Right ventricle myocardium superior (tissue), 1 donor: ENCODE results near the gene SNUPN. TPM values are rescaled to one million over a fixed set of nuclear protein-coding genes. Genes with fewer than 3 reads are reported as not detected.
A peak's percentile ranks its signal among the peaks of the same experiment; 100 is the strongest.
"Not testable (repeated sequence)": the region's sequence is repeated elsewhere in the genome, so short reads cannot be mapped to it uniquely, and the experiment has no call there.

ENCODE experiments used
- ATAC-seq: fragments of 200-7000 bp; cut with Tn5 transposase; one replicate; pipeline ENCODE4 v1.9.1; 2020; ENCODE audit warnings: mild to moderate bottlenecking; ENCODE audit not compliant: poor library complexity
- DNase-seq: peaks from one replicate; pipeline ENCODE4 v3.0.0-alpha.2; 2020
- intact Hi-C: fragments of 100-400 bp; cut with DNase I; formaldehyde crosslinking; loops from one replicate; pipeline ENCODE4 v1.11.2; 2022
- total RNA-seq: library from RNA; stranded (reverse); fragmentation: NEBNext Ultra II Directional; extraction: Animal tissue kit (Norgen Biotek cat#: 25700); gene quantifications from one replicate; pipeline ENCODE4 v1.2.1, GENCODE V29; 2021
- donor health status: DM: no; HTN: yes; CAD: no; lungs with severe emphysema.

The SNUPN gene
- total RNA-seq, 1 donor from 2014 or later: 16.9 TPM

DNA sequence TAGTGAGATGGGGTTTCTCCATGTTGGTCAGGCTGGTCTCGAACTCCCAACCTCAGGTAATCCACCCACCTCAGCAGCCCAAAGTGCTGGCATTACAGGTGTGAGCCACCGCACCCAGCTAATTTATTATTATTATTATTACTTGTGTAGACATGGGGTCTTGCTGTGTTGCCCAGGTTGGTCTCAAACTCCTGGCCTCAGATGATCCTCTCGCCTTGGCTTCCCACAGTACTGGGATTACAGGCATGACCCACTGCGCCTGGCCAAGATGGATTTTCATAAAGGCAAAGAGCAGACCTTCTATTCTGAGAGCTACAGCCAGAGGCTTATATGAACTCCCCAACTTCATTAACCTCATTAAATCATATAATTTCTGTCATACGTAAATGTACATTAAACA lies 63.6 kb downstream of the SNUPN start:
- ATAC-seq: no peak
- no peak for DNase-seq
- intact Hi-C loops: no loop called here

DNA sequence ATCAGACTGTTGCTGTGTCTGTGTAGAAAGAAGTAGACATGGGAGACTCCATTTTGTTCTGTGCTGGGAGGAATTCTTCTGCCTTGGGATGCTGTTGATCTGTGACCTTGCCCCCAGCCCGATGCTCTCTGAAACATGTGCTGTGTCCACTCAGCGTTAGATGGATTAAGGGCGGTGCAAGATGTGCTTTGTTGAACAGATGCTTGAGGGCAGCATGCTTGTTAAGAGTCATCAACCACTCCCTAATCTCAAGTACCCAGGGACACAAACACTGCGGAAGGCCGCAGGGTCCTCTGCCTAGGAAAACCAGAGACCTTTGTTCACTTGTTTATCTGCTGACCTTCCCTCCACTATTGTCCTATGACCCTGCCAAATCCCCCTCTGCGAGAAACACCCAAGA lies 66.2 kb downstream of the SNUPN start:
- DNase-seq, ATAC-seq, intact Hi-C loops: not testable (repeated sequence)

DNA sequence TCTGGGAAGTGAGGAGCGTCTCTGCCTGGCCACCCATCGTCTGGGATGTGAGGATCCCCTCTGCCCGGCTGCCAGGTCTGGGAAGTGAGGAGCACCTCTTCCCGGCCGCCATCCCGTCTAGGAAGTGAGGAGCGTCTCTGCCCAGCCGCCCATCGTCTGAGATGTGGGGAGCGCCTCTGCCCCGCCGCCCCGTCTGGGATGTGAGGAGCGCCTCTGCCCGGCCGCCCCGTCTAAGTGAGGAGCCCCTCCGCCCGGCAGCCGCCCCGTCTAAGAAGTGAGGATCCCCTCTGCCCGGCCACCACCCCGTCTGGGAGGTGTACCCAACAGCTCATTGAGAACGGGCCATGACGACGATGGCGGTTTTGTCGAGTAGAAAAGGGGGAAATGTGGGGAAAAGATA lies 66.6 kb downstream of the SNUPN start:
- intact Hi-C loops, DNase-seq, ATAC-seq: not testable (repeated sequence)

DNA sequence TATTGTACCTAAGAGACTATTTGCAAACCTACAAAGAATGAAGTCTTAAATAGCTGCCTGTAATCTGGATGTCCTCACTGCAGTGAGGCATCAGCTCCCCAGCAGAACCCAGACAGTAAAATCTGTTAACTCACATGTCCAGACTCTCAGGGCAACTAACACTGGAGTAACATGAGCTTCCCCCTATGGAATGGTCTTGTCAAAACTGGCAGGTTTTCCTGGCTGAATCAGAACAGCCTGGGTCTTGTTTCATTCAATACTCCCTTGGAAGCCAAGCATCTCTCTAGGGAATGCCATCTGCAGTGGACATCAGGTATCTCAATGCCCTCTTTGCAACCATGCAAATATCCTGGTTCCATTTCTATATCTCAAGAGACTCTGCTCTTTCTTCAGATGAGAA lies 70.8 kb downstream of the SNUPN start:
- ATAC-seq: peak; percentile 46
- DNase-seq: no peak
- intact Hi-C loops: no loop called here

DNA sequence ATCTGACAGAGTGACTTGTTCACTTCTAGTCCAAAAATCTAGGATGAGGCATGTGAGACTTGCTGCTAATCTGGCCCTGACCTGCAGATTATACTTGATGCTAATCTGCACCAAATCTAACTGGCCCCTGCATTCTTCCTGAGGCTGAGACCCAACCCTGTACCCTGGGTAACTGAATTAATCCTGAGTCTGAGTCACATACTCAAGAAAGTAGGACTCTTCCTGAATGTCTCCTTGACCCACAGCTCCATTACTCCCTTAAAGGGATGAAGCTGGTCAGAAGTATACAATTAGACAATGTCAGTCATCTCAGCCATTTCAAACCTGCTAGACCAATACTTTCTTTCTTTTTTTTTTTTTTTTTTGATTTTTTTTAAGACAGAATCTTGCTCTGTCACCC lies 71.9 kb downstream of the SNUPN start:
- DNase-seq: no peak
- intact Hi-C loops: no loop called here
- ATAC-seq: no peak

DNA sequence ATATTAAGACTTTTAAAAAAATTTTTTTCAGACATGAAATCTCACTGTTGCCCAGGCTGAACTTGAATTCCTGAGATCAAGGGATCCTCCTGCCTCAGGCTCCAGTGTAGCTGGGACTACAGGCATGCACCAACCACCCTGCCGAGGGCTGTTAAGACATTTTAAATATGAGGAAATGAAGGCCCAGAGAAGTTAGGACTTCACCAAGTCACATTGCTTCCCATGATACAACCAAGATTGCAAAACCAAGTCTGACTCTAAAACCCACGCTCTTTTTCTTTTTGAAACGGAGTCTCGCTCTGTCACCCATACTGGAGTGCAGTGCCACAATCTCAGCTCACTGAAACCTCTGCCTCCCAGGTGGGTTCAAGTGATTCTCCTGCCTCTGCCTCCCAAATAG lies 74.4 kb downstream of the SNUPN start:
- no peak for ATAC-seq
- intact Hi-C loops: no loop called here
- DNase-seq: no peak

Other genes with a start within 250 kb of the SNUPN start
- gene SIN3A, start 174.0 kb downstream of the SNUPN start, total RNA-seq: 25.4 TPM
- 7.2 TPM for gene PTPN9, start 46.4 kb downstream of the SNUPN start, total RNA-seq
- gene IMP3, start 14.5 kb upstream of the SNUPN start, total RNA-seq: 41.7 TPM
- 12.4 TPM for gene SNX33, start 22.2 kb upstream of the SNUPN start, total RNA-seq
- 5.2 TPM for gene CSPG4, start 87.1 kb upstream of the SNUPN start, total RNA-seq
- gene UBE2Q2, start 217.7 kb upstream of the SNUPN start, total RNA-seq: 21.1 TPM